B cell (primary cell): ENCODE results near the gene TYSND1. TPM values are rescaled to one million over a fixed set of nuclear protein-coding genes. Genes with fewer than 3 reads are reported as not detected.

ENCODE experiments used
- ATAC-seq: fragments of 200-7000 bp; cut with Tn5 transposase; one replicate; pipeline ENCODE4 v1.10.0; 2021; ENCODE audit warnings: low read depth, mild to moderate bottlenecking, moderate number of reproducible peaks, moderate library complexity
- CTCF ChIA-PET: fragments of 350-600 bp; sonication (Branson Sonifier 250); formaldehyde crosslinking; loops from one replicate; lab custom pipeline; 2021; ENCODE audit warnings: antibody characterized with exemption, inconsistent platforms; lab: Charles Lee
- POLR2A ChIA-PET: fragments of 350-600 bp; sonication (Branson Sonifier 250); formaldehyde crosslinking; loops from one replicate; lab custom pipeline; 2021; ENCODE audit warnings: antibody characterized with exemption; lab: Charles Lee
- DNase-seq: peaks from one replicate; pipeline ENCODE4 v3.0.0; 2013
- H2AFZ ChIP-seq: 2 replicates; pipeline ENCODE4 v1.6.1; 2012; ENCODE audit warnings: mild to moderate bottlenecking, low read depth, low read length; ENCODE audit not compliant: insufficient read depth, poor library complexity, severe bottlenecking
- H3K27ac ChIP-seq, 2 donors: 1 replicate in 1 of 2; 2 replicates in 1 of 2; pipeline ENCODE4 v1.5.1; 2012 to 2013; ENCODE audit warnings: low read length in 2 of 2, mild to moderate bottlenecking in 2 of 2, moderate library complexity in 1 of 2
- H3K27me3 ChIP-seq, 4 experiments: fragments of 200-600 bp in 1 of 4; sonication (generic) in 1 of 4; replicated peaks in 1 of 4; 1 replicate in 2 of 4; 2 replicates in 2 of 4; pipeline versions ENCODE4 v1.6.1 to v1.7.0; 2013 to 2016; ENCODE audit warnings: low read length in 3 of 4, mild to moderate bottlenecking in 2 of 4, mixed read lengths in 1 of 4, moderate library complexity in 1 of 4; ENCODE audit not compliant: insufficient read depth in 4 of 4, control insufficient read depth in 3 of 4; ENCODE audit errors: control extremely low read depth in 1 of 4
- H3K36me3 ChIP-seq, 2 experiments: replicated peaks in 1 of 2; 1 replicate in 1 of 2; 2 replicates in 1 of 2; pipeline versions ENCODE4 v1.6.1 to v1.7.1; 2013; ENCODE audit warnings: low read length in 1 of 2; ENCODE audit not compliant: insufficient read depth in 2 of 2, control insufficient read depth in 1 of 2; ENCODE audit errors: control extremely low read depth in 1 of 2, extremely low read depth in 1 of 2
- H3K4me1 ChIP-seq, 2 donors: fragments of 200-600 bp in 1 of 2; sonication (generic) in 1 of 2; 1 replicate in 1 of 2; 2 replicates in 1 of 2; pipeline versions ENCODE4 v1.5.1 to v1.6.1; 2013 to 2017; ENCODE audit warnings: low read length in 2 of 2; ENCODE audit not compliant: control insufficient read depth in 2 of 2, insufficient read depth in 2 of 2
- H3K4me2 ChIP-seq: replicated peaks from 2 replicates; pipeline ENCODE3; 2012; ENCODE audit warnings: mild to moderate bottlenecking, low read depth, low read length; ENCODE audit not compliant: poor library complexity, severe bottlenecking
- H3K4me3 ChIP-seq, 5 experiments: fragments of 200-600 bp in 1 of 5; sonication (generic) in 1 of 5; 1 replicate in 3 of 5; 2 replicates in 2 of 5; pipeline versions ENCODE4 v1.5.1 to v1.7.0; 2011 to 2016; ENCODE audit warnings: low read length in 4 of 5, mild to moderate bottlenecking in 4 of 5, low read depth in 2 of 5, control low read depth in 1 of 5, moderate library complexity in 1 of 5; ENCODE audit not compliant: insufficient read depth in 1 of 5; ENCODE audit errors: control extremely low read depth in 1 of 5, extremely low read depth in 1 of 5
- H3K79me2 ChIP-seq: fragments of 200-600 bp; sonication (generic); one replicate; pipeline ENCODE4 v1.6.0; 2016; ENCODE audit warnings: low read length; ENCODE audit not compliant: control insufficient read depth, insufficient read depth
- H3K9ac ChIP-seq: fragments of 200-600 bp; sonication (generic); 2 replicates; pipeline ENCODE4 v1.6.1; 2017; ENCODE audit warnings: mild to moderate bottlenecking, low read length, moderate library complexity
- H3K9me3 ChIP-seq, 3 donors: one replicate each; pipeline versions ENCODE4 v1.6.1 to v1.7.1; 2013; ENCODE audit warnings: low read length in 2 of 3; ENCODE audit not compliant: control insufficient read depth in 2 of 3, insufficient read depth in 1 of 3; ENCODE audit errors: control extremely low read depth in 1 of 3
- H4K20me1 ChIP-seq: 2 replicates; pipeline ENCODE4 v1.6.0; 2012; ENCODE audit warnings: mild to moderate bottlenecking, low read length; ENCODE audit not compliant: insufficient read depth, control insufficient read depth, poor library complexity, severe bottlenecking
- H3K27ac Mint-ChIP-seq: one replicate; pipeline ENCODE4 v1.8.0; 2021; ENCODE audit warnings: mixed read lengths
- H3K27me3 Mint-ChIP-seq: one replicate; pipeline ENCODE4 v1.8.0; 2021; ENCODE audit warnings: mixed read lengths
- H3K4me1 Mint-ChIP-seq: one replicate; pipeline ENCODE4 v1.8.0; 2021; ENCODE audit warnings: mixed read lengths
- H3K4me3 Mint-ChIP-seq: one replicate; pipeline ENCODE4 v1.8.0; 2021; ENCODE audit warnings: mixed read lengths
- H3K9me3 Mint-ChIP-seq: one replicate; pipeline ENCODE4 v1.8.0; 2022; ENCODE audit warnings: mixed read lengths; ENCODE audit not compliant: insufficient read depth
- CTCF ChIP-seq: fragments of 200-600 bp; IDR thresholded peaks from one replicate; pipeline ENCODE4 v1.8.0; 2022; ENCODE audit warnings: antibody characterized with exemption, mild to moderate bottlenecking
- EZH2 ChIP-seq: IDR thresholded peaks from 2 replicates; pipeline ENCODE4 v1.6.1; 2012; ENCODE audit warnings: borderline replicate concordance, low read depth, mild to moderate bottlenecking, moderate library complexity, low read length; ENCODE audit not compliant: insufficient read depth, poor library complexity, severe bottlenecking
- WGBS: methylation state at CpG from one replicate; pipeline ENCODE4 v1.1.5; 2013; ENCODE audit warnings: missing lambda C conversion rate; ENCODE audit not compliant: insufficient coverage; 5-methylcytosine and 5-hydroxymethylcytosine counted together
- intact Hi-C: fragments of 100-400 bp; cut with micrococcal nuclease; formaldehyde crosslinking; loops from one replicate; pipeline ENCODE4 v1.10.0; 2022
- polyA plus RNA-seq: library from polyadenylated mRNA; depleted of rRNA; stranded (reverse); fragments of >200 nt; gene quantifications from 2 replicates; pipeline ENCODE4 v1.2.3, GENCODE V29; 2012
- total RNA-seq, 2 donors: library from RNA; stranded (reverse); fragments of 120-200 nt in 1 of 2; gene quantifications; 1 replicate in 1 of 2; 2 replicates in 1 of 2; pipeline versions ENCODE4 v1.2.3 to v1.2.4, GENCODE V29; 2013 to 2022

The TYSND1 gene
- total and polyA plus RNA-seq, 2 donors (not counting 1 experiment from before 2014, with no cell fraction given), result 28.0 to 34.1 TPM

GRCh38 chr10:70193391-70193844, 46.9 kb upstream of the TYSND1 start:
- H3K4me1 ChIP-seq, result no peaks in the 10 kb centered on the region
- no peak overlapping the region for H2AFZ ChIP-seq
- ChIA-PET CTCF (interaction anchor here (1.5 kb wide), 1 partner anchor 28 kb away, joined by 7 read pairs; no protein-coding TSS in a partner anchor), POLR2A (interaction anchor here (0.6 kb wide), 1 partner anchor 194 kb away, joined by 3 read pairs; no protein-coding TSS in a partner anchor)
- no peaks in the 10 kb centered on the region for H3K79me2 ChIP-seq
- Mint-ChIP-seq H3K4me1 (no peaks in the 10 kb centered on the region), H3K9me3 (no peaks in the 10 kb centered on the region), H3K4me3 (no peak overlapping the region), H3K27me3 (no peaks in the 10 kb centered on the region), H3K27ac (no peak overlapping the region)
- H3K4me2 ChIP-seq, result no peak overlapping the region
- TF ChIP-seq EZH2, result no peak
- no peak for TF ChIP-seq CTCF
- no peak overlapping the region for H3K4me3 ChIP-seq
- H3K9ac ChIP-seq, result no peak overlapping the region
- no peak overlapping the region for H3K27ac ChIP-seq
- DNase-seq (no peak), ATAC-seq (no peak)
- WGBS, result 100% methylated on average over 2 of the region's 7 CpGs
- H3K27me3 ChIP-seq, result no peaks in the 10 kb centered on the region
- intact Hi-C loops, result no loop called here
- H3K36me3 ChIP-seq, result no peaks in the 10 kb centered on the region
- no peaks in the 10 kb centered on the region for H3K9me3 ChIP-seq
- H4K20me1 ChIP-seq, result no peaks in the 10 kb centered on the region

GRCh38 chr10:70192326-70192968, 45.9 kb upstream of the TYSND1 start:
- Mint-ChIP-seq H3K4me1 (no peaks in the 10 kb centered on the region), H3K4me3 (no peak overlapping the region), H3K27ac (no peak overlapping the region), H3K27me3 (no peaks in the 10 kb centered on the region), H3K9me3 (no peaks in the 10 kb centered on the region)
- DNase-seq (no peak), ATAC-seq (no peak)
- POLR2A ChIA-PET, result interaction anchor here (0.6 kb wide), 1 partner anchor 195 kb away, joined by 3 read pairs; no protein-coding TSS in a partner anchor
- Histone ChIP-seq H3K4me2 (no peak overlapping the region), H3K36me3 (no peaks in the 10 kb centered on the region), H3K27ac (no peak overlapping the region), H3K4me3 (no peak overlapping the region), H3K79me2 (no peaks in the 10 kb centered on the region), H3K9ac (no peak overlapping the region), H2AFZ (no peak overlapping the region), H3K9me3 (peaks cover 0 to 3% (median 0%) of the 10 kb centered on the region in 3 donors), H4K20me1 (no peaks in the 10 kb centered on the region), H3K4me1 (no peaks in the 10 kb centered on the region), H3K27me3 (no peaks in the 10 kb centered on the region)
- intact Hi-C loops, result no loop called here
- 100% methylated on average over 1 of the region's 5 CpGs for WGBS
- TF ChIP-seq EZH2 (no peak), CTCF (no peak)
- CTCF ChIA-PET, result interaction anchor here (1.5 kb wide), 1 partner anchor 29 kb away, joined by 7 read pairs; no protein-coding TSS in a partner anchor
